ENCODE data around the gene ISCU.

ISCU gene

GRCh38 chr12:108517288-108518100 lies 44.9 kb upstream of the ISCU start:
- Histone ChIP-seq H3K36me3 (replicated peaks) (peaks cover 39% of the 10 kb centered on the region), H3K27me3 (replicated peaks) (no peaks in the 10 kb centered on the region), H3K4me3 (ENCODE audit: low read depth, low read length) (no peak overlapping the region), H3K27ac (no peak overlapping the region)
- TF ChIP-seq CTCF (IDR thresholded peaks at IDR 0.05; ENCODE audit: low read depth, low read length, missing control alignments), result no peak
- in situ Hi-C loops (cut with HindIII; ENCODE audit: low pct_ligation_motif_present, low sequenced_read_pairs), result no loop called here
- DNase-seq, result no peak

GRCh38 chr12:108518101-108518715 lies 44.2 kb upstream of the ISCU start:
- no peak for TF ChIP-seq CTCF (IDR thresholded peaks at IDR 0.05; ENCODE audit: low read depth, low read length, missing control alignments)
- Histone ChIP-seq H3K27me3 (replicated peaks) (no peaks in the 10 kb centered on the region), H3K4me3 (ENCODE audit: low read depth, low read length) (no peak overlapping the region), H3K36me3 (replicated peaks) (peaks cover 46% of the 10 kb centered on the region), H3K27ac (no peak overlapping the region)
- in situ Hi-C loops (cut with HindIII; ENCODE audit: low pct_ligation_motif_present, low sequenced_read_pairs), result no loop called here
- no peak for DNase-seq

GRCh38 chr12:108518716-108519496 lies 43.5 kb upstream of the ISCU start:
- DNase-seq, result no peak
- in situ Hi-C loops (cut with HindIII; ENCODE audit: low pct_ligation_motif_present, low sequenced_read_pairs), result no loop called here
- TF ChIP-seq CTCF (IDR thresholded peaks at IDR 0.05; ENCODE audit: low read depth, low read length, missing control alignments), result no peak
- peaks cover 53% of the 10 kb centered on the region for H3K36me3 ChIP-seq (replicated peaks)
- no peaks in the 10 kb centered on the region for H3K27me3 ChIP-seq (replicated peaks)
- H3K27ac ChIP-seq, result no peak overlapping the region
- H3K4me3 ChIP-seq (ENCODE audit: low read depth, low read length), result no peak overlapping the region

- Histone ChIP-seq H3K4me3 (ENCODE audit: low read depth, low read length) (no peak overlapping the region), H3K36me3 (replicated peaks) (peaks cover 60% of the 10 kb centered on the region), H3K27me3 (replicated peaks) (no peaks in the 10 kb centered on the region), H3K27ac (no peak overlapping the region)
- in situ Hi-C loops (cut with HindIII; ENCODE audit: low pct_ligation_motif_present, low sequenced_read_pairs), result no loop called here
- DNase-seq, result no peak
- TF ChIP-seq CTCF (IDR thresholded peaks at IDR 0.05; ENCODE audit: low read depth, low read length, missing control alignments), result peak; percentile 22
These were observed 42.8 kb upstream of the ISCU start for GRCh38 chr12:108519558-108519957.

- in situ Hi-C loops (cut with HindIII; ENCODE audit: low pct_ligation_motif_present, low sequenced_read_pairs), result no loop called here
- TF ChIP-seq CTCF (IDR thresholded peaks at IDR 0.05; ENCODE audit: low read depth, low read length, missing control alignments), result no peak
- Histone ChIP-seq H3K36me3 (replicated peaks) (peaks cover 81% of the 10 kb centered on the region), H3K27me3 (replicated peaks) (no peaks in the 10 kb centered on the region), H3K27ac (no peak overlapping the region), H3K4me3 (ENCODE audit: low read depth, low read length) (no peak overlapping the region)
- DNase-seq, result no peak
These were observed 39.0 kb upstream of the ISCU start for GRCh38 chr12:108523365-108523764.

All from brain microvascular endothelial cell (primary cell).